ENCODE results near the gene ATP10B.

ATP10B gene

DNA sequence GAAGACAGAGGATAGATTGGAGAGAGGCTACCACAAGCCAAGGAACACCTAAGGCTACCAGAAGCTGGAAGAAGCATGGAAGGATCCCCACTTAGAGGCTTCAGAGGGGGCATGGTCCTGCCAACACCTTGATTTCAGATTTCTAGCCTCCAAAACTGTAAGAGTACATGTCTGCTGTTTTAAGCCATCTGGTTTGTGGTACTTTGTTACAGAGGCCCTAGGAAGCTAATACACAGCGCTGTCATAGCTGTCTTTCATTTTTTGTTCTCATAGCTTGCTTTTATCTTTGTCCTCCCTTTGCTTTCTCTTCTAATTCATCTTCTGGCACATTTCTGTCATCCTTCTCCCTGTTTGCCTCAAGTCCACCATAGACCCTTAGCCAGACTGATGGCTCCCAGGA, 104.5 kb downstream of the ATP10B start:
- Histone ChIP-seq H3K4me2 (ENCODE audit: low read depth, low read length, poor library complexity, severe bottlenecking) (no peak overlapping the region), H3K9me3 (ENCODE audit: insufficient read depth, low read length) (no peaks in the 10 kb centered on the region), H4K20me1 (ENCODE audit: low read depth, low read length) (no peaks in the 10 kb centered on the region), H3K27ac (ENCODE audit: low read depth, low read length) (no peak overlapping the region), H3K79me2 (ENCODE audit: insufficient read depth, low read length) (no peaks in the 10 kb centered on the region), H3K4me3 (ENCODE audit: insufficient read depth, low read length, poor library complexity, severe bottlenecking) (no peak overlapping the region), H3K9me2 (replicated peaks; ENCODE audit: insufficient read depth, low read length) (no peaks in the 10 kb centered on the region), H3K27me3 (ENCODE audit: low read length) (no peaks in the 10 kb centered on the region), H2AFZ (ENCODE audit: low read depth, low read length, severe bottlenecking) (no peak overlapping the region), H3F3A (ENCODE audit: insufficient read depth) (no peaks in the 10 kb centered on the region), H3K9ac (ENCODE audit: low read length) (no peak overlapping the region), H3K36me3 (ENCODE audit: low read length) (no peaks in the 10 kb centered on the region)
- TF ChIP-seq EZH2phosphoT487 (conservative IDR thresholded peaks at IDR 0.05; ENCODE audit: low read length) (no peak), CTCF (IDR thresholded peaks at IDR 0.05; ENCODE audit: insufficient read depth, low read length, poor library complexity, severe bottlenecking) (no peak)

GRCh38 chr5:160744268-160745101, 107.5 kb downstream of the ATP10B start:
- no peak overlapping the region for H3K9ac ChIP-seq (ENCODE audit: low read length)
- H3F3A ChIP-seq (ENCODE audit: insufficient read depth) = no peaks in the 10 kb centered on the region
- H3K4me3 ChIP-seq (ENCODE audit: insufficient read depth, low read length, poor library complexity, severe bottlenecking) = no peak overlapping the region
- H3K9me3 ChIP-seq (ENCODE audit: insufficient read depth, low read length) = no peaks in the 10 kb centered on the region
- TF ChIP-seq EZH2phosphoT487 (conservative IDR thresholded peaks at IDR 0.05; ENCODE audit: low read length) (no peak), CTCF (IDR thresholded peaks at IDR 0.05; ENCODE audit: insufficient read depth, low read length, poor library complexity, severe bottlenecking) (no peak)
- no peak overlapping the region for H3K4me2 ChIP-seq (ENCODE audit: low read depth, low read length, poor library complexity, severe bottlenecking)
- no peaks in the 10 kb centered on the region for H3K36me3 ChIP-seq (ENCODE audit: low read length)
- no peak overlapping the region for H3K27ac ChIP-seq (ENCODE audit: low read depth, low read length)
- H3K9me2 ChIP-seq (replicated peaks; ENCODE audit: insufficient read depth, low read length) = no peaks in the 10 kb centered on the region
- no peaks in the 10 kb centered on the region for H3K79me2 ChIP-seq (ENCODE audit: insufficient read depth, low read length)
- H2AFZ ChIP-seq (ENCODE audit: low read depth, low read length, severe bottlenecking) = no peak overlapping the region
- no peaks in the 10 kb centered on the region for H4K20me1 ChIP-seq (ENCODE audit: low read depth, low read length)
- H3K27me3 ChIP-seq (ENCODE audit: low read length) = no peaks in the 10 kb centered on the region

GRCh38 chr5:160743027-160743426, 109.0 kb downstream of the ATP10B start:
- Histone ChIP-seq H3K27ac (ENCODE audit: low read depth, low read length) (no peak overlapping the region), H3K79me2 (ENCODE audit: insufficient read depth, low read length) (no peaks in the 10 kb centered on the region), H2AFZ (ENCODE audit: low read depth, low read length, severe bottlenecking) (no peak overlapping the region), H3K9me2 (replicated peaks; ENCODE audit: insufficient read depth, low read length) (no peaks in the 10 kb centered on the region), H4K20me1 (ENCODE audit: low read depth, low read length) (no peaks in the 10 kb centered on the region), H3K27me3 (ENCODE audit: low read length) (no peaks in the 10 kb centered on the region), H3F3A (ENCODE audit: insufficient read depth) (no peaks in the 10 kb centered on the region), H3K36me3 (ENCODE audit: low read length) (no peaks in the 10 kb centered on the region), H3K4me3 (ENCODE audit: insufficient read depth, low read length, poor library complexity, severe bottlenecking) (no peak overlapping the region), H3K4me2 (ENCODE audit: low read depth, low read length, poor library complexity, severe bottlenecking) (no peak overlapping the region), H3K9me3 (ENCODE audit: insufficient read depth, low read length) (no peaks in the 10 kb centered on the region), H3K9ac (ENCODE audit: low read length) (no peak overlapping the region)
- TF ChIP-seq CTCF (IDR thresholded peaks at IDR 0.05; ENCODE audit: insufficient read depth, low read length, poor library complexity, severe bottlenecking) = no peak
- no peak for TF ChIP-seq EZH2phosphoT487 (conservative IDR thresholded peaks at IDR 0.05; ENCODE audit: low read length)
